ENCODE data around the gene LMCD1. TPM values are rescaled to one million over a fixed set of nuclear protein-coding genes. Genes with fewer than 3 reads are reported as not detected.

LMCD1 gene
- polyA plus RNA-seq, 2 of the 4 experiments (the other 2 are of a cell fraction) = 64.3 to 85.4 TPM

GRCh38 chr3:8455526-8456411 lies 45.9 kb upstream of the LMCD1 start:
- Histone ChIP-seq H3K4me2 (peak overlapping the region; percentile 80), H3K27ac (peak overlapping the region; percentile 72 to 83), H3K9me3 (no peaks in the 10 kb centered on the region), H3K4me1 (peaks cover 42% of the 10 kb centered on the region), H3K4me3 (peak overlapping the region; percentile 7; the same call in 1 of the 3 replicates)
- DNase-seq (ENCODE audit: low read depth in 1 of 2, low spot score in 1 of 2) = no peak
- CTCF ChIA-PET = interaction anchor here (0.6 to 5.0 kb wide), 6 partner anchors 8 to 48 kb away, joined by 3 to 42 read pairs (median 4); partner anchors contain the start of gene LMCD1
- peak; percentile 93 for FAIRE-seq
- POLR2A ChIA-PET = interaction anchor here (1.3 to 4.5 kb wide), 3 partner anchors 11 to 46 kb away, joined by 3 to 51 read pairs (median 29); partner anchors contain the start of gene LMCD1
- ATAC-seq = peak; percentile 55 to 71
- 32% methylated on average over 5 of the region's 5 CpGs for WGBS (ENCODE audit: missing lambda C conversion rate)
- TF ChIP-seq ZC3H11A (IDR thresholded peaks at IDR 0.05) (no peak), RCOR1 (IDR thresholded peaks at IDR 0.05; ENCODE audit: low read depth, low read length) (no peak), CHD2 (IDR thresholded peaks at IDR 0.05; ENCODE audit: low read length, partially characterized antibody) (no peak), PHF8 (IDR thresholded peaks at IDR 0.05; ENCODE audit: borderline replicate concordance, low read depth) (no peak), NFE2L2 (conservative IDR thresholded peaks at IDR 0.05; ENCODE audit: low read length) (no peak), CHD4 (IDR thresholded peaks at IDR 0.05; ENCODE audit: borderline replicate concordance) (no peak), NPAS2 (CRISPR knock-in tag; IDR thresholded peaks at IDR 0.05; ENCODE audit: borderline replicate concordance) (no peak), JUN (IDR thresholded peaks at IDR 0.05) (no peak), MYC (IDR thresholded peaks at IDR 0.05; ENCODE audit: borderline replicate concordance, low read length) (no peak), ZSCAN20 (CRISPR knock-in tag; IDR thresholded peaks at IDR 0.05) (0 out of 2 replicates have a peak, but pooled peaks have one; percentile 50), POLR2AphosphoS2 (conservative IDR thresholded peaks at IDR 0.05; ENCODE audit: low read length) (no peak), CEBPB (IDR thresholded peaks at IDR 0.05) (no peak), ZFP36 (IDR thresholded peaks at IDR 0.05; ENCODE audit: borderline replicate concordance, partially characterized antibody) (no peak), HOXA7 (CRISPR knock-in tag; IDR thresholded peaks at IDR 0.05) (no peak), FOSL2 (IDR thresholded peaks at IDR 0.05) (no peak), FOSL2 (CRISPR knock-in tag; IDR thresholded peaks at IDR 0.05) (0 out of 2 replicates have a peak, but pooled peaks have one; percentile 11), POLR2A (IDR thresholded peaks at IDR 0.05; ENCODE audit: low read length) (no peak), ESRRA (IDR thresholded peaks at IDR 0.05; ENCODE audit: borderline replicate concordance, low read length) (no peak), KDM1A (IDR thresholded peaks at IDR 0.05; ENCODE audit: low read depth) (peak; percentile 82)

GRCh38 chr3:8456412-8456811 lies 45.2 kb upstream of the LMCD1 start:
- Histone ChIP-seq H3K4me3 (peak overlapping the region; percentile 7; the same call in 1 of the 3 replicates), H3K27ac (peak overlapping the region; percentile 72 to 83), H3K4me1 (peaks cover 36% of the 10 kb centered on the region), H3K4me2 (peak overlapping the region; percentile 80), H3K9me3 (no peaks in the 10 kb centered on the region)
- TF ChIP-seq RCOR1 (IDR thresholded peaks at IDR 0.05; ENCODE audit: low read depth, low read length) (no peak), JUN (IDR thresholded peaks at IDR 0.05) (peak in 1 of 2 experiments; percentile 28; a peak in 1 of 5 replicates), CEBPB (IDR thresholded peaks at IDR 0.05) (peak in 1 of 2 experiments; percentile 42; a peak in 1 of 4 replicates), EHF (CRISPR knock-in tag; IDR thresholded peaks at IDR 0.05) (no peak), CBX2 (IDR thresholded peaks at IDR 0.05; ENCODE audit: borderline replicate concordance, low read depth) (no peak), POLR2AphosphoS2 (conservative IDR thresholded peaks at IDR 0.05; ENCODE audit: low read length) (no peak), TFCP2L1 (CRISPR knock-in tag; IDR thresholded peaks at IDR 0.05) (no peak), ATOH8 (CRISPR knock-in tag; IDR thresholded peaks at IDR 0.05; ENCODE audit: low read depth) (peak; percentile 72), FOSL2 (IDR thresholded peaks at IDR 0.05) (no peak), FOSL2 (CRISPR knock-in tag; IDR thresholded peaks at IDR 0.05) (peak; percentile 37), JUNB (IDR thresholded peaks at IDR 0.05) (no peak), ZFP36 (IDR thresholded peaks at IDR 0.05; ENCODE audit: borderline replicate concordance, partially characterized antibody) (no peak), BHLHE40 (IDR thresholded peaks at IDR 0.05; ENCODE audit: low read depth, low read length) (peak; percentile 19; the same call in 1 of the 2 replicates), FOXS1 (CRISPR knock-in tag; IDR thresholded peaks at IDR 0.05) (peak; percentile 69; the same call in 1 of the 2 replicates), GATA3 (IDR thresholded peaks at IDR 0.05; ENCODE audit: borderline replicate concordance) (peak; percentile 95), ESRRA (IDR thresholded peaks at IDR 0.05; ENCODE audit: borderline replicate concordance, low read length) (no peak), ZNF302 (CRISPR knock-in tag; IDR thresholded peaks at IDR 0.05) (no peak), CBX8 (IDR thresholded peaks at IDR 0.05) (no peak), MAX (IDR thresholded peaks at IDR 0.05) (peak; percentile 71), ZSCAN20 (CRISPR knock-in tag; IDR thresholded peaks at IDR 0.05) (no peak), MAZ (IDR thresholded peaks at IDR 0.05; ENCODE audit: borderline replicate concordance, low read depth, low read length) (no peak), NFE2L2 (conservative IDR thresholded peaks at IDR 0.05; ENCODE audit: low read length) (peak; percentile 67; the same call in 1 of the 2 replicates), POLR2A (IDR thresholded peaks at IDR 0.05; ENCODE audit: low read length) (no peak), EP300 (IDR thresholded peaks at IDR 0.05) (peak; percentile 42 to 67; a peak in 3 of 5 replicates)
- TF ChIP-seq, protein P1, sequence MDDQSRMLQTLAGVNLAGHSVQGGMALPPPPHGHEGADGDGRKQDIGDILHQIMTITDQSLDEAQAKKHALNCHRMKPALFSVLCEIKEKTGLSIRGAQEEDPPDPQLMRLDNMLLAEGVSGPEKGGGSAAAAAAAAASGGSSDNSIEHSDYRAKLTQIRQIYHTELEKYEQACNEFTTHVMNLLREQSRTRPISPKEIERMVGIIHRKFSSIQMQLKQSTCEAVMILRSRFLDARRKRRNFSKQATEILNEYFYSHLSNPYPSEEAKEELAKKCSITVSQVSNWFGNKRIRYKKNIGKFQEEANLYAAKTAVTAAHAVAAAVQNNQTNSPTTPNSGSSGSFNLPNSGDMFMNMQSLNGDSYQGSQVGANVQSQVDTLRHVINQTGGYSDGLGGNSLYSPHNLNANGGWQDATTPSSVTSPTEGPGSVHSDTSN (IDR thresholded peaks at IDR 0.05) = peak; percentile 87
- ChIA-PET POLR2A (interaction anchor here (1.2 to 4.5 kb wide), 4 partner anchors 12 to 53 kb away, joined by 3 to 51 read pairs (median 16); partner anchors contain the start of gene LMCD1), CTCF (interaction anchor here (0.6 to 5.0 kb wide), 5 partner anchors 9 to 48 kb away, joined by 3 to 42 read pairs (median 4); partner anchors contain the start of gene LMCD1)
- ATAC-seq (peak; percentile 86 to 94), FAIRE-seq (peak; percentile 23), DNase-seq (ENCODE audit: low read depth in 1 of 2, low spot score in 1 of 2) (peak; percentile 58 to 91)
- WGBS (ENCODE audit: missing lambda C conversion rate) = 5% methylated on average over 3 of the region's 3 CpGs
